GM21515 (cell line): Measurements from ENCODE around the gene SLC44A1.

ENCODE experiments used
- ATAC-seq: cut with Tn5 transposase; IDR thresholded peaks from one replicate; pipeline ENCODE4 v1.9.1; 2021; ENCODE audit not compliant: unreplicated experiment

Gene SLC44A1

DNA sequence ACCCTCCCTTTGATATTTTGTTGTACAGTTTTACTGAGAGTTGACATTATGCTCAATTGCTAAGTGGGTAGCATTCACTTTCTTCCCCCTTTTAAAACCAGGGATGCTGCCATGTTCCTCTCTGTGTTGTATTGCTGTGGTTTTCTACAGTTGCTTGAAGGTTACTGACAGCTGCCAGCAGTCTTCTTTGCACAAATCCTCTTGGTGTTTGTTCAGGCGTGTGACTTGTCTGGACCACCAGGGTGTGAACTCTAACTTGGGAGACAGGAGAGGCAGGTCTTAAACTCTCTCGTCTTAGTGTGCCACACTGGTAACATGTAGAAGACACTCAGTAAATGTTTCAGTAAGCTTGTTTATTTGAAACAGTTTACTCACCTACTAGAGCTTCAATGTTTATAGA lies 25.1 kb downstream of the SLC44A1 start:
- ATAC-seq, result no peak

DNA sequence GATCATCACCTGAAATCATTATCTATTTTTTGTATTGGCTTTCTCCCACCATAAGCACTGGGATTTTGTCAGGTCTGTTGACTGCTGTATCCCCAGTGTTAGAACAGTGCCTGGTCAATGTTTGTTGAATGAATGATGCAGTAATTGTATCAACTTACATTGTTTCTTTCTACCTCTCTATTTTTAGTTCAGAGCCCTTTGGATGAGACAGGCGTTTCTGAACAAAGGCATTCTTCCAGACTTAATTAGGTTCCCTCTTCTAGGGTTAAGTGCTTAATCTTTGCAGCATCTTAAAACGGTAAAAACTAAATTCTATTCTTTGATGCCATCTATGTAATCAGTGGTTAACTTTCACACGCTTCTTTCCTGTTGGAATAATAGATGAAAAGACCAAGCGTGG lies 26.3 kb downstream of the SLC44A1 start:
- ATAC-seq, result no peak

DNA sequence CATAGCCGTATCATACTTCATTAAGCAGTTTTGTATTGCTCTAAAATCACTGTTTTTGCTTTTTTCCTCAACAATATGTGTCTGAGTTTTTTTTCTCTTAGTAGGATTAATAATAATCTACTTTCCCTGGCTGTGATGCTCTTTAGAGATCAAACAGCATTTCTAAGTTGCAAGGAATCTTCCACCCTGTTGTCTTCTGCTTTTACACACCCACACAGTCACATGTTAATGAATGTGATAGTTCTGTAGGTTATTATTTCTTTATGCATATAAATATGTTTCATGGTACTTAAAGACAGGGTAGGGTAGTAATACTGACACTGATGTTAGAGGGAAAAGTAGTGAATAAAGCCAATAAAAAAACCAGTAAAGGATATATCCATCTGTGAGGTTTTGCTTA lies 29.3 kb downstream of the SLC44A1 start:
- ATAC-seq, result no peak

DNA sequence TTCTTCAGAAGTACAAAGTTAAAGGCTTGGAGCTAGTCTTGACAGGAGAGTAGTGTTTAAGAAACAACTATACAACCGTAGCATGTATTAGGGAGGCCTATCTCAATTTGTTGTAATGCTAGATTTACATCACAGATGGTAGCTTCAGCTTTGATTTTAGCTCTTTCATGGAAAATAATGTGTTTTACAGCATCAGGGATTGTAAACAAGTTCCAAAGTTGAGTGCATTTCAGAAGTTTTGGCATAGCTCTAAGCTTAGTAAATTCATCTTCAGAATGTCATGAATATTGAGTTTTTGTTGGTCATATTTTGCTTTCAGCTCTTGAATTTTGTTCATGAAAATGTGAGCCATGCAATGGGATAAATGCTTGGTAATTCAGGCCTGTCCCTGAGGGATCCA lies 30.7 kb downstream of the SLC44A1 start:
- no peak for ATAC-seq

DNA sequence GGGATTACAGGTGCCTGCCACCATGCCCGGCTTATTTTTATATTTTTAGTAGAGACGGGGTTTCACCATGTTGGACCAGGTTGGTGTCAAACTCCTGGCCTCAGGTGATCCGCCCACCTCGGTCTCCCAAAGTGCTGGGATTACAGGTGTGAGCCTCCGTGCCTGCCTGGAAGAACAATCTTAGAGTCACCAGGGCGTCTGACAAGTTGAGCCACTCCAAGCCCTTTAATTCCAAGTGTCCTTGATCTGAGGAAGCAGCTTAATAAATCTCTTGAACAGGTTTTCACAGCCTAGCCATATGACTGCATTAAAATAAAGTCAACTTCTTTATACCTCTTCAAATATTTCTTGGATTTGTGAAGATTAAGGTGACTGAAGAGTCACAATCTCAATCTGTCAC lies 31.5 kb downstream of the SLC44A1 start:
- no peak for ATAC-seq

DNA sequence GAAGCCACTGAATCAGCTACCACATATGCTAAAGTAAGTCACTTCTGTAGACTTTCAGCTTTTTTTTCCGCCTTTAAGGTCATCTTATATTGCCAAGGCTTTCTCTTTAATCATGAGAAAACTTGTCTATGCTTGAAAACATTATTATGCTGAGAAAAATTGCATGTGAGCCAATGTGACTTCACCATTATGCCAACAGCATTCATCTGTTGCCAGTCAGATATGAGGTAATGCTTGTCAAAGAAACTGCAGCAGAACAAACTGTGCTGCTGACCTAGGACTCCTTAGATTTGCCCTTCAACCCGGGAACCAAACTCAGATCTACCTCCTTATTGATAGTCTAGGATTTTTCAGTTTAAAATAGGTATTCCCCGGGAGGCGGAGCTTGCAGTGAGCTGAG lies 34.3 kb downstream of the SLC44A1 start:
- no peak for ATAC-seq

DNA sequence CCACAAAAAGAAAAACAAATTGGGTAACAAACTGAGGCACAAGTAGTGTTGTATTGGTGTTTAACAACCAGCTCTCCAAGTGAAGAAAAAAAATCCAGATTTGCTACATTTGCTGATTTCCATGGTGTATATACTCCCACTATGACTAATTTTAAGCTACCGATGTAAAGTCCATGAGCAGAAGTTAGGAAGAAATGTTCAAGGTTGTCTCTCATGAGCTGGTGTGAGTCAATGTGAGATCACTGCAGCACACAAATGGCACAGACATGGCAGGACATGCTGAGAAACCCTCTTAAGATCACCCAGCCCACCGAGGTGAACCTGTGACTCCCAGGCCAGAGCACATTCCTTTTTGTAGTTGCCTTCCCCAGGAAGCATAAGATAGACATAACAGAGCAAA lies 36.2 kb downstream of the SLC44A1 start:
- no peak for ATAC-seq

DNA sequence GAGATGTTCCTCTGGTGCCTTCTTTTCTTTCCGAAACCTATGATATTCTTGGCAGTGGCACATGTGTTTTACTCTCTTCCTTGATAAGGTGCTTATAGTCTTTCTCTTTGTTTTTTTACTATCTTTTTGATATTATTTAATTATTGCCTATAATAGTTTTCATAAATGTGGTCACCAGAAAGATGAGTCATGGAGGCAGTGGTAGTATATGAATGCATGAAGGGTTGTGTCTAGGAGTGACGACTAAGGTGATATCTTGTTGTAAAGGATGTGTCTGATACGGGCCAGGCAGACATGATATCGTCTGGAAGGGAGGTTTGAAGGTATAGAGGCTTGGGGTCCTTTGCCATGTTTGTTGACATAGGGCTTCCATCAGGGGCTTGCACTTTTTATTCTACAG lies 36.8 kb downstream of the SLC44A1 start:
- no peak for ATAC-seq

DNA sequence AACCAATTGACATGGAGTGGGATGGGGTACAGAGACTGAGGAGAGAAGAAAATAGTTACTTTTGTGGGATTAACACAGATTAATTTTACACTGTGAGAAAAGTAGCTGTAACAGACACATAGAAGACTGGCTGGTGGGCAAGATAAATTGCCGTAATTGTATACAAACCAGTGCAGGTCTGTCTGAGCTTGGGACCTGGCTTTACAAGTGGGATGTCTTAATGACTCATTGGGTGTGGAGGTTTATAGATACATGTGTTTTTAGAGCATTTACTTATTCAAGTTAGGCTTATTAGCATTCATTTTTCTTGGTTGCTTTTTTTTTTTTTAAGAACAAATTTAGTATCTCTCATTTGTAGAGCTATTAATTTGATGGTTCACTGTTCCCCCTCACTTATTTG lies 37.5 kb downstream of the SLC44A1 start:
- ATAC-seq, result no peak

DNA sequence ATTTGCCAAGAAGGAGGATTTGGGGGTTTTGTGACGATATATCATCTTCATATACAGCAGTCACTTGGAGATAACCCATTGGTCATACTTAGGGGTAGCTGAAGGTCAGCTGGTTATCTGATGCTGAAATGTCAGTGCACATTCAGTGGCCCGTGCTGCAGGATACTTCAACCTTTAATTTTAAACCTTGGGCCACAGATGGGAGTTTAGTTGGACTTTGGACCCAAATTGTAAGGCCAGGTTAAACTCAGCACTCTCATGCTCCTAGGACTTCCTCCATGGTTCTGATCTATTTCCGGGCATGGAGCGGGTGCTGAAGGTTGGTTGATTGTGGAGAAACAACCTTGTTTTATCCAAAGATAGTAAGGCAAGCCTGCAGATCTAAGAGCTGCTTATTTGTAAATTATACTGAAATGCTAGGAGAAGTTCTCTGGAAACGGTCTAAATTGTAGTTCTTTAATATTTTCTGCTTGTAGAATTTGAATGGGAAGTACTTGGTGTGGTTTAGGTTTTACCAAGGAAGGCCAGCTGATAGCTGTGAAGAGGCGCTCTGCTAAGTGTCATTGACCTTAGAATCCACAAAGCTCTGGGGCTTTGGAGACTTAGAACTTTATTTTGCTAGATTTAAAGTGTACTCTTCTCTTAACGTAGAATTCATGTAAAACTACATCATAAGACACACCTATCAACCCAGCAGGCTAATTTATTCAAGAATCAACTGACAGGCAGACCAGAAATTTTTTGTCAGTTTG lies 38.6 kb downstream of the SLC44A1 start:
- no peak for ATAC-seq

DNA sequence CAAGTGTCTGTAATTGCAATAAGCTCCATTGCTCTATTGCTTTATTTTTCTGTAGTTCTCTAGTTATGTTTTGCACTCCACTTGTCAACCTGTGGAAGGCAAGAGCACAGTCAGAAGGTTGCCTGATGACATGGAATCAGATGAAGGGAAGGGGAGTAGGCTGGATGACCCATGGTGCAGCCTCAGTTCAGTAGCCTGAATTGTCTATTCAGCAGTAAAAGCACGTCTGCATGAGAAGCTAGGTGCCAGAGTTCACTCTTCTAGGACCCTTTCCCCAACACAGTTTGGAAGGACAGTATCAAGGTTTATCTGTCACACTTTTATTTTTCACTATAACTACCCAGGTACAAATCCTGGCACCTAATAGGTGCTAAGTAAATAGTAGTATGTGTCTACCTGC lies 39.3 kb downstream of the SLC44A1 start:
- no peak for ATAC-seq

DNA sequence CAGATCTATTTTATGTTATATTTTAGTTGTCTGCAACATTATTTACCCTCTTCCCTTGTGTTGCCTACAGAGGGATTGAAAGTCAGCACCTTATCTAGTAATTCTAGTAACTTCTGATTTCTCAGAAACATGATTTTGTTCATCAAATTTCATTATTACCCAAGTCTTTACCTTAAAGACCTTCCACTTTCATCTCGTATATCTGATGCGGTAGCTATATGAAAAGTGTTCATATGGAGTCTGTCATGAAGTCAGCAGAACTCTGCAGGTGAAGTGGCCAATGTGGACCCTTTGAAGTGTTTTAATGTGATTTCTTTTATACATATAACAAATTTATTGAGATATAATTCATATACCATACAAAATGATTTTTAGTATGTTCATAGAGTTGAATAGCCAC lies 40.0 kb downstream of the SLC44A1 start:
- ATAC-seq, result no peak

DNA sequence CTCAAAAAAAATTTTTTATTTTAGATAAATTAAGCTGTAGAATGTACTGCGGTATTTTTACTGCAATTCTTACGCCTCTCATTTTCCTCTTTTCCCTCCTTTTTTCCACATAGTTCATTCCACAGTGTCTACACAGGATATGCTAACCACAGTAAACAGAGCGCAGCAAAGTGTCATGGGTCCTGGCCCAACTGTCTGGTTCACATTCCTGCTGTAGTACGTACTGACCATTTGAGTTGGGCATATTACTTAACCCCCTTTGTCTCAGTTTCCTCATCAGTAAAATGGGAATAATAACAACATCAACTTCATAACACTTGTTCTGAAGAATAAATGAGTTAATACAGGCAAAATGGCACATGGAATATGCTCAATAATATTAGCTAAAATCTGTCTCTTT lies 41.6 kb downstream of the SLC44A1 start:
- ATAC-seq, result no peak

DNA sequence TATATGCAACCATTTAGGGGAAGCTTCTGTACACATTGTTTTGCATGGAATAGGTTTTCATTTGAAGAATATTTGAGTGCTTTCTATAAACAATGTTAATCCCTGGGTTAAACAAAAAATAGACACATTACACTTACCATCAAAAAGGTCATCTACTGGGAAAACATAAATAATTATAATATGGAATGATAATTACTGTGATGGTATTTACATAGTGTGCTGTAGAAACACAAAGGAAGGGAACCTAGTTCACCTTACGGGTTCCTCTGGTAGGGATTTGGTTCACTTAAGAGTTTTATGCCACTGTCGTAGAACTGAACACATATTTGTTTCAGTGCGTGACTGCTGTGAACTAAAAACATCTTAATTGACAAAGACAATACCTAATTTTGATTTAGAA lies 44.9 kb downstream of the SLC44A1 start:
- no peak for ATAC-seq

DNA sequence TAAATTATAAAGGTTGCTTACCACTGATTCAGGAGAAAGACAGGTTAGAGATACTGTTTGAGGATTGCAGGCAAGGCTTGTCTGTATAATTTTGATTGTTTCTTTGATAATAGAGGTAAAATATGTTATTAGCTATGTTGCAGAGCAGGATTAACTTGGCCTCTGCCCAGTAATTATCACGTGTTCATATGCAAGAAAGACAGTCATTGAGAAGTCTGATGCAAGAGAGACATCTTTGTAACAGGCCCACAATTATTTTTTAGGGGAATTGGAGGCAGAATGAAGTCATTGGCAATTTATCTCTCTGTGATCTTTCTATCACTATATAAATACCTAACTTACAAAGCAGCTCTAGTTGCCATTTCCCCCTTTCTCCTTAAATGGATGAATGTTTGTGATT lies 46.0 kb downstream of the SLC44A1 start:
- ATAC-seq, result no peak

DNA sequence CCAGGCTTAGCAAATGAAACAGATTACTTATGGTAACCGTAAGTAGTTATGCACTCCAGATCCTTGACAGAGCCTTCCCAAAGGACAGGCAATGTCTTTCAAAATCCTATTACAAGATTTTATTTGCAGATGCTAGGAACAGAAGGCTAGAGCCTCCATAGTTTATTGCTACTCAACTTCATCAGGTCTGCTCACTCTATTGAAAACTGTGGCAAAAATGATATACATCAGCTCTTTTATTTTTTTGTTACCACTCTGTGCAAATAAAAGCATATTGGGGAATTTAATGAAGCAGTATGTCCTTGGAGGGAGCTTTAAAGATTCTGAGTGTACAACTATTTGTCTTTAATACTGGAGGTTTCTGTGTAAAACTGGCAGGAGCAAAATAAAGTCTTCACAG lies 46.5 kb downstream of the SLC44A1 start:
- no peak for ATAC-seq

DNA sequence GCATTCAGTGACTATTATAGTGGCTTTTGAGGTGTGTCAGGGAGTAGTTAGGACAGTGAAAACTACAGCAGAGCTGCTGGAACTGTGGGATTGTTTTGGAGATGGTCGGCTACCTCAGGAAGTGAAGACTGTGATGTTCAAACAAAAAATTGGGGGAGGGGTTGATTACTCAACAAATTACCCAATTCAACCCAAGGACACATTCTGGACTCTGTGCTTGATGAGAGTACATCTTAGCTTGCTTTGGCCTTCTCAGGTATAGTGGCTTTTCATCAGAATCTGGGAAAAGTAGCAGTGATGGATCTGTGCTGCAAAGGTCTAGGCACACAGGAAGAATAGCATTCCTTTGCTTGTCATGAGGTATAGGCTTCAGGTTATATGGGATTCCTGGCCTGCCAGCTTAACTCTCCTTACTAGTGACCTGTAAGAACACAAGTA lies 47.0 kb downstream of the SLC44A1 start:
- no peak for ATAC-seq

DNA sequence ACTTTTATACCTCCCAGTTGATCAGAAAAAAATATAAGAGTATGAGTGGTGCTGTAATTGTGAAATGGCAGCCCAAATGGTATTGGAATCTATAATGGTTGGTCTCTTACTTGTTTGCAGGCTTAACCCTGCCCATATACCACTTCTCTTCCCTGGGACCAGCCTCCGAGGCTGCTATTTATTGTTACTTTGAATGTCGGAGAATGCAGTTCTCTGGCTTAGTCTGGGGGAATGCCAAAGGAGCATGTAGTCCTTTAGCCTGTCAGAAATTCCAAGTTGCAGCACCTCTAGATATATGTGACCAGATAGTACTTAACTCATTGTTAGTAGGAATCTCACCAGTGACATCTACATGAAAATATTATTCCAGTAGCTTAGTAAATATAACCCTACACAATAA lies 47.5 kb downstream of the SLC44A1 start:
- no peak for ATAC-seq

DNA sequence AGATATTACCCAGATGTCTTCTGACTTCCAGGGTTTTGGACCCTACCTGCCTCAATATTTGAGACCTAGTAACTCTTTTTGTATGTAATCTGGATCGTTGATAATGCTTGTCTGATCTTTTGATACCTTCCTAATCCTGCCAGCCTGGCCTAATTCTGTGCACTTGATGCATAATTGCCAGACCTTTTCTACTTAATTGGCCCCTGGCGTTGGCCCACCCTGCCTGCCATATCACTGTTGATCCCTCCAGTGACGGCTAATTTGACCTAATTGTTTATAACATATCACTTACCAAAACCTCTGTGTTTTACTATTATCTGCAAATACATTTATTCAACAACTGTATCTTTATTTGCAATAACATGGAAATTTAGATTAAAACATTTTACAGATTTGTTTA lies 49.0 kb downstream of the SLC44A1 start:
- ATAC-seq, result no peak

DNA sequence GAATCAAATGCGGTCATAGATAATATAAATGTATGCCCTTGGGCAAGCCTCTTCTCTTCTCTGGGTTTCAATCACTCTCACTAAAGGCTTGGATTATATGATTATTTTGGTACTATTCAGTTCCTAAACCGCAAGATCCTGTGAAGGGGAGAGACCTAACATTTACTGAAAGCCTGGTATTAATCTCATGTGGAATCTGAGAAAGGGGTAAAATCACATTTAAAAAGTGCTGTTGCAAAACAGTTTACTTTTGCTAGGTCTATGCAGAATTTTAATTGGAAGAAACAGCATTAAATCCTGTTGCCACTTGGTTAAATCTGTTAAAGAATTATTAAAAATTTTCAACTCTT lies 50.7 kb downstream of the SLC44A1 start:
- ATAC-seq, result no peak

DNA sequence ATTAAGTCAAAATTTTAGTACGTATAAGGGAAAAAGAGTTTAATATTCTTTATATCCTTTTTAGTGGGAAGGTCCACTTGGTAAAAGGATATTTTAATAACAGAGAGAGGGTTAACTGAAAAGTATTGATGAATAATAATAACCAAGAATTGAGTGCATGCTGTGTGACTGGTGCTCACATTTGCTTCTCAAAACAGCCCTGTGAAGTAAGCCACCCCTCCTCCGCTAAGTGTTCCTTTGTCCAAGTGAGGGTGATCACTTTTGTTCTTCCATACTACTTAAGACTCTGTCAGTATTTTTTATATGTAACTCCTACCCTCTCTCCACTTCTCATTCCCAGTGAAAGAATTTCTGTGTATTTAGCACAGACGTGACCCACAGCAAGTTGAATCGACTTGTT lies 51.5 kb downstream of the SLC44A1 start:
- ATAC-seq, result no peak

DNA sequence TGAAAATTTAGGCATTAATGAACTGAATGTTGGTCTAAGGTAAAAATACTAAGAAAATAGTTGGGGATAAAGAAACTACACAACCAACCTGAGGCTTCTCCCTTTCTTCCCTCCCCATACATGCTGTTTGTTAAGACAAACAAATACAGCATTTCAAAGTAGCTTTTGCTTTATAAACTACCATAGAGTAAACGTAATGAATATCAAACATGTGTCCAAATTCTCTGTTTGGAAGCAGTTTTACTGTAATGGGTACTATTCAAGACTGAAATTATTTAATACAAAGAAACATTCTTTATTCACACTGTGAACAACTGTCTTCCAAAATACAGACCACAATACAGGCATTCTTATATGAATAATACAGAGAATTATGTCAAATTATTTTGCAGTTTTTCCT lies 52.0 kb downstream of the SLC44A1 start:
- ATAC-seq, result no peak

DNA sequence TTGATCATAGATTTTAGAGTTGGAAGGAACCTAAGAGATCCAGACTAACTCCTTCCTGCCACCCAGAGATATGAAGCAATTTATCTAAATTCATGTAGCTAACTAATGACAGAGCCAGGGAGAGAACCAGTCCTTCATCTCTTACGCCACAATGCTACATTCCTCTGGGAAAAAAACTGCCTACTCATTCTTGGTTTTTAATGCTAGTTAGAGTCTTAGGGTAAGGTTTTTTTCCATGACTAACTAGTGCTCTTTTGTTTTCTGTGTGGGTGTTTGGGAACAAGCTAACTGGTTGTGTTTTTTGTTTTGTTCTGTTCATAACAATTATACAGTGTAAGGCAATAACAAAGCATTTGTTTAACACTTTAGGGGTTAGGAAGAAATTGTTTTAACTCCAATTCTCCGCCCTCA lies 52.4 kb downstream of the SLC44A1 start:
- no peak for ATAC-seq
